GM18507 (cell line): ENCODE measurements around the gene C11orf42.

ENCODE experiments used
- DNase-seq: peaks from one replicate; pipeline ENCODE4 v3.0.0; 2011; ENCODE audit warnings: low read depth; ENCODE audit not compliant: insufficient read length; ENCODE audit errors: extremely low spot score
- FAIRE-seq: peaks from 2 replicates; lab custom pipeline; 2011; peaks lifted over from hg19 to GRCh38; lab: Jason Lieb, UNC

Gene C11orf42

DNA sequence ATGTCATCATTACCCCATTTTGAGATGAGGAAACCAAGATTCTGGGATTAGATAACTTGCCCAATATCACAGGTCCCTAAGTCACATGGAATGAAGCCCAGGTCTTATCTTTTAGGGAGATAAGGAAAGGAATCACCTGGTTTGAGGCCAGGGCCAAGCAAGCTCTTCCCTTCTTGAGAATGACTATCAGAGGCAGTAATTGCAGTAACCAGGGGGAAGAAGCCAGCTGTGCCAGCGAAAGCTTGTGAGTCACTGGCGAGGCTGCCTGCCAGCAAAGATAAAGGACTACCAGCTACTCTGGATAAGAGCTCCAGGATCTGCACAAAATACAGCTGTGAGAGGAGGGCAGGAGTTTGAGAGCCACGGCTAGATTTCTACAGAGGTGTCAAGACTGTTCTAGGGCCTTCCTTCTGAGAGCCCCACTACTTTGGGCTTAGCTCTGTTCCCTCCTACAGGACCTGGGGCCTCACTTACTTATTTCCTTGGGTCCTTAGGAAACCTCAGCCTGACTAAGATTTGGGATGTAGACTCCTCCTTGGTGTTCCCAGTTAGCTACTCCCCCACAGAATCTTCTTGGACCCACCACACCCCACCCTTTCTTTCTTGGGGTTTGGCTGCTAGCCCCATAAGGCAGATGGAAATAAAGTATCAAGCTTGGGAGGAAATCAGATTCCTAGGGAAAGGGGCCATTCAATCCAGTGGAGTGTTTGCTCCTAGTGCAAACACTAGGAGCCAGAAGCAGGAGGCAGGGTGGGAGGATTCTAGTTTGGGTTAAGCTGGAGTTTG is 44.6 kb downstream of the C11orf42 start:
- no peak for DNase-seq
- no peak for FAIRE-seq

- FAIRE-seq (peak; percentile 54), DNase-seq (peak; percentile 18)
Observed at GRCh38 chr11:6251120-6251733, 45.9 kb downstream of the C11orf42 start.

GRCh38 chr11:6251990-6252473 is 46.7 kb downstream of the C11orf42 start:
- DNase-seq (no peak), FAIRE-seq (no peak)

DNA sequence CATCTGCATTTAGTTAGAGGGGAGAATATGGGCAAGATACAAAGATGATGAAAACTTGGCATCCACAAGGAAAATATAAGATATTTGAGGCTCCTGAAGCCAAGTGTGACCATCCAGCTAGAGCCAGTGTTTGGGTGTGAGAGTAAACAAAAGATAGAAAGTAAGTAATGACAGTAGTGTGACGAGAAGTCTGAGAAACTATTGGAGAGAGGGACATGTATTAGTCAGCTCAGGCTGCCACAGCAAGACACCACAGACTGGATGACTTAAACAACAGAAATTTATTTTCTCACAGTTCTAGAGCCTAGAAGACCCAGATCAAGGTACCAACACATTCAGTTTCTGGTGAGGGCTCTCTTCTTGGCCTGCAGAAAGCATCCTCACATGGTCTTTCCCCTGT is 47.8 kb downstream of the C11orf42 start:
- DNase-seq (no peak), FAIRE-seq (no peak)

- DNase-seq: no peak
- FAIRE-seq: no peak
Observed at GRCh38 chr11:6258141-6258540, 52.8 kb downstream of the C11orf42 start.

- DNase-seq (no peak), FAIRE-seq (no peak)
Observed at GRCh38 chr11:6258571-6259081, 53.3 kb downstream of the C11orf42 start.

- FAIRE-seq (no peak), DNase-seq (no peak)
Observed at GRCh38 chr11:6260207-6260726, 54.9 kb downstream of the C11orf42 start.
